ENCODE results near the gene MAST4.

Gene MAST4

GRCh38 chr5:67004730-67005350 lies 408.6 kb downstream of the MAST4 start:
- TF ChIP-seq Cebpa-rat (IDR thresholded peaks at IDR 0.05) = no peak
- no peaks in the 10 kb centered on the region for H3K9me3 ChIP-seq (replicated peaks in 1 of 11)
- peak overlapping the region; percentile 45 to 83 (median 73); a peak in 21 of 22 replicates for H3K27ac ChIP-seq
- H3K4me3 ChIP-seq = peak overlapping the region; percentile 48 to 75 (median 64)
- H3K27me3 ChIP-seq = no peaks in the 10 kb centered on the region
- H4K20me1 ChIP-seq = no peaks in the 10 kb centered on the region
- H3K9ac ChIP-seq = peak overlapping the region; percentile 74 to 83 (median 80)
- peak overlapping the region; percentile 88 to 98 (median 94) for H3K4me2 ChIP-seq
- H3K36me3 ChIP-seq = no peaks in the 10 kb centered on the region
- H3K4me1 ChIP-seq = peaks cover 17 to 45% (median 40%) of the 10 kb centered on the region in 10 experiments

DNA sequence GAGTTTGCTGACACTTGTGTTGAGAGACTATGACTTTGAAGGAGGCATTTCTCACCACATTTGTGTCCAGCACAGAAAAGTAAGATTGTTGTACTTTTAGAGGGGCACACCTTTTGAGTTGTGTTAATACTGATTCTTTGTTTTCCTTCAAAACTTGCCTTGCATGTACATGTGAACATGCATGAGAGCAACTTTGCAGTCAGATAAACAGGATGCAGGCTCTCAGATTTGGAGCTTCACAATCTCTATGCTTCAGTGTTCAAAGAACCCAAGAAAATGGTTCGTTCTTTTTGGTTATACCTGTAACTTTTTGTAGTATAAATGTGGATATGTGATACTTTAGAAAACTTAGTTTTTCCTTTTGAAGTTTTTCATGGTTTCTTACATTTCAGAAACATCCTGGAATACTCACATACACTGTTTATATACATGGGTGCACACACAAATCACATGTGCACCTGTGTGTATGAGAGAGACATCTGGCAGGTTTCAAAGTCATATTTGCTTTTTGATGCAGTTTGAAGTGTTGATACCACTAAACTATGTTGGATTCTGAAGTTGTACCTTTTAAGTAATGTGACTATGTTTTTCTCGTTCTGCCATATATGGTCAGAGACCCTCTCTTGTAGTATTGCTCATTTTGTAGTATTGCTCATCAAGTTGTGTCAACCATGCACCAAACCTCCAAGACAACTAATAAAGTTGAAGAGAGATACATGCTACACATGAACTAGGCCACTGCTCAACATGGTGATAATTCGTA lies 409.7 kb downstream of the MAST4 start:
- Histone ChIP-seq H3K4me3 (peak overlapping the region in 8 of 10 experiments; percentile 58 to 75 (median 66); a peak in 14 of 20 replicates), H3K9me3 (replicated peaks in 1 of 11) (no peaks in the 10 kb centered on the region), H3K9ac (peak overlapping the region in 7 of 11 experiments; percentile 74 to 83 (median 81); a peak in 10 of 22 replicates), H3K36me3 (no peaks in the 10 kb centered on the region), H4K20me1 (no peaks in the 10 kb centered on the region), H3K27me3 (no peaks in the 10 kb centered on the region), H3K27ac (peak overlapping the region in 1 of 11 experiments; percentile 70; a peak in 1 of 22 replicates), H3K4me2 (peak overlapping the region; percentile 88 to 98 (median 94)), H3K4me1 (peaks cover 21 to 52% (median 46%) of the 10 kb centered on the region in 10 experiments)
- no peak for TF ChIP-seq Cebpa-rat (IDR thresholded peaks at IDR 0.05)

- no peak for TF ChIP-seq Cebpa-rat (IDR thresholded peaks at IDR 0.05)
- Histone ChIP-seq H3K27me3 (no peaks in the 10 kb centered on the region), H3K4me3 (0 out of 20 replicates have a peak overlapping the region, but pooled peaks of 1 of the 10 experiments have one; percentile 71), H4K20me1 (no peaks in the 10 kb centered on the region), H3K4me1 (peaks cover 27 to 57% (median 52%) of the 10 kb centered on the region in 10 experiments), H3K9me3 (replicated peaks in 1 of 11) (no peaks in the 10 kb centered on the region), H3K9ac (no peak overlapping the region), H3K27ac (no peak overlapping the region), H3K36me3 (no peaks in the 10 kb centered on the region), H3K4me2 (peak overlapping the region; percentile 5 to 98 (median 94); a peak in 20 of 22 replicates)
Observed at GRCh38 chr5:67006500-67006848, 410.3 kb downstream of the MAST4 start.

- H3K4me2 ChIP-seq = no peak overlapping the region
- H3K36me3 ChIP-seq = no peaks in the 10 kb centered on the region
- H3K9me3 ChIP-seq (replicated peaks in 1 of 11) = no peaks in the 10 kb centered on the region
- H4K20me1 ChIP-seq = no peaks in the 10 kb centered on the region
- H3K27me3 ChIP-seq = no peaks in the 10 kb centered on the region
- H3K27ac ChIP-seq = no peak overlapping the region
- no peak for TF ChIP-seq Cebpa-rat (IDR thresholded peaks at IDR 0.05)
- no peak overlapping the region for H3K4me3 ChIP-seq
- H3K9ac ChIP-seq = no peak overlapping the region
- H3K4me1 ChIP-seq = peaks cover 23 to 44% (median 40%) of the 10 kb centered on the region in 10 experiments
Observed at GRCh38 chr5:67009028-67009427, 412.8 kb downstream of the MAST4 start.

DNA sequence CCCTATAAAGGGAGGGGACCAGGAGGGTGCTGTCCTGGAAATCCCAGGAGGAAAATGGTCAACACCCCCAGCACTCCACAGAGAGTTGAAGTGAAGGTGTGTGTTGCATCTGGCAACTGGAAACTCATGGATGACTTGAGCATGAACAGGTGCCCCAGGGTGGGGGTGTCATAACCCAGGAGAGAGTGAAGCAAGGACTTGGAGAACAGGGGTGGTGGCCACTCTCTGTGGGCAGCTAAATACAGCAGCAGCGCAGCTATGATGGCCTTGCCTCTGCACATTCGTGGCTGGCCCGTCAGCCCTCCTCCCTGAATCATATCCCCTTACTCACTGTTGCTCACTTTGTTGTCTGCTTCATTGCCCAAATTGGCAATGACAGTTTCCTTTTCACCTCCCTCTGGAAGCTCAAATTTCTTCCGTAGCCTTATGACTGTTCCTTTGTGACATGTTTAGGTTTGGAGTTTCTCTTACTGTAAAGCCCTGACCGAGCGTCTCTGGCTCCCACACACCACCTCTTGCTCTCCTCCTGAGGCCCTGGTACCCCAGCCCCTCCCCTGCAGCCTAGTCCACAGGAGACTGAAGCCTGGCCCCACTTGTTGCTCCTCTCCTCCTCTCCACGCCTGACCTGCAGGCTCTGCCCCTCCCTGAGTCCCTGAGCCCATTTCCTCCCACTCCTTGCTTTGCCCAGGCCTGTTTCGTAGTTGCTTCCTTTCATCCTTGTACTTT lies 414.7 kb downstream of the MAST4 start:
- Histone ChIP-seq H3K27me3 (no peaks in the 10 kb centered on the region), H3K4me1 (peaks cover 12 to 34% (median 28%) of the 10 kb centered on the region in 10 experiments), H3K36me3 (no peaks in the 10 kb centered on the region), H3K9ac (no peak overlapping the region), H3K27ac (no peak overlapping the region; a peak in 2 of 22 replicates), H3K9me3 (replicated peaks in 1 of 11) (no peaks in the 10 kb centered on the region), H3K4me3 (no peak overlapping the region), H3K4me2 (peak overlapping the region; percentile 5 to 70 (median 43); a peak in 20 of 22 replicates), H4K20me1 (no peaks in the 10 kb centered on the region)
- no peak for TF ChIP-seq Cebpa-rat (IDR thresholded peaks at IDR 0.05)

DNA sequence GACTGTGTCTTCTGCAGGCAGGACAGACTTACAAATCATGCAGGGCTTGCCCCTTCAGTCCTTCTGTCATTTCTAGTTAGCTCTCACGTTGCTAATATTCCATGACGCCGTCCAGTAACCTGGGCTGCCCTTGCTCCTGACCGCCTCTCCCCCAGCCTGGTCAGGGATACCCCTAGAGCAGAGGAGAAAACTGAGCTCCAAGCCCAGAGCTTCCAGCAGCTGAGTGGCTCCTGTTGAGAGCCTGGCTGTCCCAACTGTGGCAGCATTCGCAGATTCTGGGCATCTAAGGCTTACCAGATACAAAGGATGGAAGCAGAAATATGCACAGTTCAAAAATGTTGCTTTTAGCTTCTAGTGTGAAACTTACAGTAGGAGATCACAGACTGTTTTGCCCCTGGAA lies 415.2 kb downstream of the MAST4 start:
- no peak for TF ChIP-seq Cebpa-rat (IDR thresholded peaks at IDR 0.05)
- peaks cover 11 to 28% (median 23%) of the 10 kb centered on the region in 10 experiments; a peak in 18 of 20 replicates for H3K4me1 ChIP-seq
- no peaks in the 10 kb centered on the region for H3K9me3 ChIP-seq (replicated peaks in 1 of 11)
- H3K9ac ChIP-seq = no peak overlapping the region
- no peak overlapping the region for H3K4me3 ChIP-seq
- H4K20me1 ChIP-seq = no peaks in the 10 kb centered on the region
- peak overlapping the region in 1 of 11 experiments; percentile 6; a peak in 3 of 22 replicates for H3K27ac ChIP-seq
- no peaks in the 10 kb centered on the region for H3K36me3 ChIP-seq
- peak overlapping the region; percentile 5 to 70 (median 43); a peak in 18 of 22 replicates for H3K4me2 ChIP-seq
- H3K27me3 ChIP-seq = no peaks in the 10 kb centered on the region

DNA sequence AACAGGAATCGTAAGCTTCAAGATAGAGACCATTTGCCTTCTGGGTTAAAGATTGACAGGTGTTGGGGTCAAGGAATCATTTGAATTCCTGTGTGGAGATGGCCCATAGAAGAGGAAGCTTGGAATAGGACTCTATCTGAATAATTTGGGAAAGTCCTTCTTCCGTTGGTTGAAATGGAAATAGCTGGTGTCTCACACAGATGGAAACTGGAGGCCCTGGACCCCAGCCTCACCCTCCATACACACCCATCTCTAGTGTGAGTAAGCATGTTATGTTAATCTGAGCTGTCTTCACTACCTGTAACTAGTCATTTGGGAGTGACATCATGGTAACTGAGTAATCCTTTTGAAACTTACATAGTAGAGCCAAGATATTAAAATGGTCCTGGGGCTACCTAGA lies 416.0 kb downstream of the MAST4 start:
- Histone ChIP-seq H3K9me3 (replicated peaks in 1 of 11) (no peaks in the 10 kb centered on the region), H3K4me2 (no peak overlapping the region), H3K4me3 (no peak overlapping the region), H3K27ac (no peak overlapping the region), H3K27me3 (no peaks in the 10 kb centered on the region), H3K36me3 (no peaks in the 10 kb centered on the region), H3K9ac (no peak overlapping the region), H4K20me1 (no peaks in the 10 kb centered on the region), H3K4me1 (peaks cover 11 to 21% (median 15%) of the 10 kb centered on the region in 10 experiments; a peak in 17 of 20 replicates)
- TF ChIP-seq Cebpa-rat (IDR thresholded peaks at IDR 0.05) = no peak

DNA sequence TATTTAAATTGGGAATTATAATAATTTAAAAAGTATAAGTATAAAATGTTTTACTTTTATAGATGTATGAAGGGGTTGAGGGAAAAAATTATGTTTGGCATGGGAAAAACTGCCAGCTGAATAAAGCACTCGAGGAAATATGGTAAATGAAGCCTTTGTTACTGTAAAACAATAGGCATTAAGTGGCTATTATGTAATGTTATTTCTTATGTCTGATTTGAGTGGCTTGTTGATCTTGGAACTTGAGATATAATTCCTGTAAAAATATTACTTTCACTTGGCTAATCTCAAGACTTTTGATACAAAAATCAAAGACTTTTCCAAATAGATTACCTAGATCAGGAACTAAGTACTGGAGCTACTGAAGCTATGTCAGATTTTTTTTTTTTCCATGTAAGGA lies 417.5 kb downstream of the MAST4 start:
- no peak for TF ChIP-seq Cebpa-rat (IDR thresholded peaks at IDR 0.05)
- Histone ChIP-seq H4K20me1 (no peaks in the 10 kb centered on the region), H3K27me3 (no peaks in the 10 kb centered on the region), H3K9me3 (replicated peaks in 1 of 11) (no peaks in the 10 kb centered on the region), H3K4me1 (peaks cover 11 to 15% (median 13%) of the 10 kb centered on the region in 10 experiments; a peak in 17 of 20 replicates), H3K4me2 (no peak overlapping the region), H3K36me3 (no peaks in the 10 kb centered on the region), H3K9ac (no peak overlapping the region), H3K27ac (no peak overlapping the region), H3K4me3 (no peak overlapping the region)

DNA sequence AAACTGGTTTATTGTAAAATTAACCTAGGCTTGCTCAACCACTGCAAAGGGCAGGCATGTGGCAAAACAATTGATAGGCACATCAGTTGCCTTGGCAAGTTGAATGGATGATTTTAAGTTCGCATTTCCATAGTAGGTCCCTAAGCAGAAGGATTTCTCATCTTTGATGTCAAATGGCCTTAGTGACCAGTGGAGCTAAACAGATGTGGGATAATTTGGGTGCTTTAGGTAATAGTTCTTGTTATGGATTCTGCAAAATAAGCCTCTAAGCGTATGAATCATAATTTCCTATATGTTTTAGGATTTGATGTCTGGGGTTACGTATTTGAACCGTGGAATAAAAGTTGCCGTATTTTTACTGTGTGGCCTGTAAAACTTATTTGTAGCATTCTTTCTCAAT lies 418.0 kb downstream of the MAST4 start:
- Histone ChIP-seq H4K20me1 (no peaks in the 10 kb centered on the region), H3K9ac (no peak overlapping the region), H3K9me3 (replicated peaks in 1 of 11) (no peaks in the 10 kb centered on the region), H3K4me3 (no peak overlapping the region), H3K36me3 (no peaks in the 10 kb centered on the region), H3K4me2 (no peak overlapping the region), H3K4me1 (peaks cover 12 to 18% (median 14%) of the 10 kb centered on the region in 10 experiments; a peak in 17 of 20 replicates), H3K27ac (no peak overlapping the region), H3K27me3 (no peaks in the 10 kb centered on the region)
- no peak for TF ChIP-seq Cebpa-rat (IDR thresholded peaks at IDR 0.05)

Measured in BLaER1 treated with 17β-estradiol and CSF1 and Interleukin-3, amounts not matched to agents 10 nM and 100 nM (cell line).